Muscle of arm (tissue), 14 donors: ENCODE data around the gene CCDC27. TPM values are rescaled to one million over a fixed set of nuclear protein-coding genes. Genes with fewer than 3 reads are reported as not detected.

ENCODE experiments used
- DNase-seq: peaks from one replicate; pipeline ENCODE4 v3.0.0-alpha.2; 2013
- long read RNA-seq, 11 donors: transcript quantifications; one replicate each; lab custom pipeline, GENCODE V29; 2026
- polyA plus RNA-seq, 12 donors: library from polyadenylated mRNA; unstranded; fragments of 120-200 nt; gene quantifications; one replicate each; pipeline ENCODE4 v1.2.1, GENCODE V29; 2013; ENCODE audit not compliant: insufficient read length in 12 of 12

Gene CCDC27
- polyA plus RNA-seq = under 1 TPM in 10 of 12 donors, not detected in 2; 0.08 to 0.34 (median 0.13) TPM
- long read RNA-seq, donor 1, partial matches to known transcripts = 172 of 172 reads
- long read RNA-seq, donor 1, other reads (novel, unspliced or antisense) = 0 of 172 reads
- long read RNA-seq, donor 2 = 0 reads
- long read RNA-seq, donor 3 = 0 reads
- long read RNA-seq, donor 4 = 0 reads
- long read RNA-seq, donor 5, partial matches to known transcripts = 21 of 44 reads
- long read RNA-seq, donor 5, other reads (novel, unspliced or antisense) = 23 of 44 reads
- long read RNA-seq, donor 6 = 0 reads
- long read RNA-seq, donor 7 = 0 reads
- long read RNA-seq, donor 8 = 0 reads
- long read RNA-seq, donor 9 = 0 reads
- long read RNA-seq, donor 10 = 0 reads
- long read RNA-seq, donor 11 = 0 reads

DNA sequence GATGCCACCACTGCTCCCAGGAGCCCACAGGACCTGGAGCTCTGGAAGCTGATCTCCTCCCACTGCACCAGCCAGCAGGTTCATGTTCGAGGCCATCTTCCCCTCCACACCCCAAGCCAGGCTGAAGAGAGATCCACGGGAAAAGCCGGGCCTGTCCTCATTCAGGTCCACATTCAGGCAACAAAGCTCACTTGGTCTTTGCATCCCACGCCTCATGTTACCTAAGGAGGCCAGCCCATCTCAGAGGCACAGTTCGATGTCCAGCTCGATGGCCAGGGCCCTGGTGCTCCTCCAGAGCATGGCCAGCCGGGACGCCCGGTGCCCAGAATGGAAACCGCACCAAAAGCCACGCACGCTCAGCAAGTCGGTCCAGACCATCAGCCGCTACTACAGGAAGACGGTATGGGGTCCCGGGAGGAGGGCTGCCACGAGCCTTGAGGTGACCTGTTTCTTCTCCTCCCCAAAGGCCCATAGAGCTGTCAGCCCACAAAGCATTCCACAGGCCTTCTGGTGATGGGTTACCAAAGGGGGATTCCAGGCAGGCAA is at the start of gene CCDC27:
Gene CCDC27 (plus strand): TSS at position 51 of the 546 bp plus-strand sequence. CDS start 32 bp downstream, at position 83.
- DNase-seq = no peak

GRCh38 chr1:3702528-3702927 is 49.7 kb upstream of the CCDC27 start:
- no peak for DNase-seq

- no peak for DNase-seq
These were observed 49.1 kb upstream of the CCDC27 start for GRCh38 chr1:3702990-3703728.

DNA sequence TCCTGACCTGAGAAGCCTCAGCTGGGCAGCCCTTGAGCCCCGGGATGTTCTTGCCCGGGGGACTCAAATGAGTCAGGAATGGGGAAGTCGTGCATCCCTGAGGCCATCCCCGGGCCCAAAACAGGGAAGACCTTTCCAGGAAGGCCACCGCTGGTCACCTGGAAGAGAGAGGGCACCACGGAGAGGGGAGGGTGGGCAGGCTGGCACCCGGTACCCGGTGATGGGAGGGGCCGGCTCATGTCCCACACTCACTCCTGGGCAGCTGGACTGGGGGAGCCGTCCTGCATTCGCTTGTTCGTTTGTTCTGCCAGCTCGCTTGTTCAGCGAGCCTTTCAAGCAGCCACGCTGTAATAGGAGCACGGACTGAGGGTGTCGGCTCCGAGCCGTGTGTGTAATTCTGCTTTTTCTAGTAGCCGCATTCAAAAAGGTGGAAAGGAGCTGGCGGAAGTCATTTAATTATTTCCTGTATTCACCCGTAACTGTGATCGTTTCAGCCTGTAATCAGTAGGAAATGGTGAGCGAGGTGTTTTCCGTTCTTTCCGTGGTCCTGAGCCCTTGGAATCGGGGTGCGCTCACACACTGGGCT is 48.4 kb upstream of the CCDC27 start:
- DNase-seq = no peak

DNA sequence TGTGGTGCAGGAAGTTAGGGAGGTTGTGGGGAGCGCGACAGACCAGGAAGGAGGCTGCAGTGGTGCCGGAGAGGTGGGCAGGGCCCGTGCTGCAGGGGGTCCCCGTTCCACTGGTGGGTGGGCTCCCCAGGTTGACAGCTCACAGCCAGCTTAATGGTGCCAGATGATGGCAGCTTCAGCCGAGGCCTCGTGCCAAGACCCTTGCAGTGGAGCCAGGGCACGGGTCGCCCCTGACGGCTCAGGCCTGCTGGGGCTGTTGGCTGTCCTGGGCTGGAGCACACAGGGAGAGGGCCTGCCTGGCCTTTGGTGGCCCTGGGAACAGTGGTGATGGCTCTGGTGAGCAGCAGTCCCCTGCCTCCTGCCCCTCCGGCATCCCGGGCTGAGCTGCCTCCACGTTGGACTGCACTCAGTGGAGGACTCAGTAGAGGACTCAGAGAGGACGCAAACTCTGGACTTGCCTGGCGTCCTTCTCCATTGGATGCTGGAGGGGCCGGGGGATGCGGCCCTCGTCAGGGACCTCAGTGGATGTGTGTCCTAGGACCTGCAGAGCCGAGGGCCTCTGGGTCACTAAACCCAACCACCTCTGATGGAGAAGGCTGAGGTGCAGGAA is 46.8 kb upstream of the CCDC27 start:
- DNase-seq = no peak

- no peak for DNase-seq
These were observed 45.5 kb upstream of the CCDC27 start for GRCh38 chr1:3706651-3707297.

DNA sequence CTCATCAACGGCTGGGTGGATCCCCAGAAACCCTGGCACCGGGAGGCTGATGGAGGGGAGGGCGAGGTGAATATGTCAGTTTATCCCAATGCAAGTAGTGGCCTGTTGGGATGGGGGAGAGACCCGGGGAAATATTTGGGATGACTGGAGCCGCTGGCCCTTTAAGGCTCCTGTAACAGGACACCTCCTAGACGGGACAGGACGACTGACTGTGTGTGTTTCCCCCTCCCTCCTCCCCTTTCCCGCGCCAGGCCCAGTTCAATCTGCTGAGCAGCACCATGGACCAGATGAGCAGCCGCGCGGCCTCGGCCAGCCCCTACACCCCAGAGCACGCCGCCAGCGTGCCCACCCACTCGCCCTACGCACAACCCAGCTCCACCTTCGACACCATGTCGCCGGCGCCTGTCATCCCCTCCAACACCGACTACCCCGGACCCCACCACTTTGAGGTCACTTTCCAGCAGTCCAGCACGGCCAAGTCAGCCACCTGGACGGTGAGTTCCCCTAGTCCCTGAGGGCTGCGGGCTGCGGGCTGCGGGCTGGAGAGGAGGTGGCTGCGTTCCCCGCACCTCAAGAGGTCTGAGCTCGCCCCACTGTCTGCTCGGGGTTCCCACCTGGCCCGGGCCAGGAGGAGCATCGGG is 44.8 kb upstream of the CCDC27 start:
- no peak for DNase-seq

- DNase-seq = no peak
These were observed 44.3 kb upstream of the CCDC27 start for GRCh38 chr1:3707939-3708328.

DNA sequence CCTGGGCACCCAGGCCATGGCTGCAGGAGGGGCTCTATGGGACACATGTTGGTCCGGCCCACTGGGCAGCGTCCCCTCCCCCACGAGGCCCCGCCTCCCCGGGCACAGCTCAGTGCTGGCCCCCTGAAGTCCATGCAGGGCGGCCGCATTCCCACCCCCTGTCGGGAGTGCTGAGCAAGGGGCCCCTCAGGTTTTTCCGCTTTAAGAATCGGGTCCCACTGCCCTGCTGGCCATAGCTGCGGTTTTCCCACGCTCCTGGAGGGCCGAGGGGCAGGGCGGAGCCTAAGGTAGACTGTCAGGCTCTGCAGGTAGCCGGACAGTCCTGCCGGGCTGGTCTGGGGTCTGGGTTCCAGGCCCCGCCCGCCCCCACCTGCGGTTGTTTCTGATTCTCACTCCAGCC is 43.5 kb upstream of the CCDC27 start:
- DNase-seq = no peak

GRCh38 chr1:3710251-3710650 is 42.0 kb upstream of the CCDC27 start:
- no peak for DNase-seq

- no peak for DNase-seq
These were observed 40.9 kb upstream of the CCDC27 start for GRCh38 chr1:3711381-3711779.

DNA sequence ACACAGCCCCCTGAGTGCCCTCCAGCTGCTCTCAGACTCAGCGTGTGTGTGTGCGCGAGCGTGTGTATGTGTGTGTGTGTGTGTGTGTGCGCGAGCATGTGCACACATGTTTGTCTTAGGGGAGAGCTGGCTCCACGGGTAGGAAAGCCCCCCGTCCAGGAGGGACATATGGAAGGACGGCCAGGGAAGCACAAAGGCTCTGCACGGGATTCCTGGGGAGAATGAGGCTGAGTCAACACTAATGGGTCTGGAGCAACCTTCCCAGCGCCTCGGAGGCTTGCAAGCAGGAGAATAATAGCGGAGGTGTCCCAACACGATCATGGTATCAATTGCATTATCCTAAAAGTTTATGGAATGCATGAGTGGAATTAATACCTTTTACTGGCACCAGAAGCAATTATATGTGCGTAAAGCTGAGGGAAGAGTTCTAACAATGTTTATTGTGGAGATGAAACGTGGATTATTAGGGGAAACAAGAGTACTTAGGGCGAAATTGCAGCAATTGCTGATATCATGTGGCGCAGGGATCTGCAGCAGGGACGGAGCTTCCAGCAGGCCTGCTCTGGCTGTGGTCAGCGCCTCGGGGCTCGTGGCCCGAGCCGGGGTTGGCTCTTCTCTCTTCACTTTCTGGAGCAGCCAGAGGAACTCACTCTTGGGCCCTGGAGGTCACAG is 40.3 kb upstream of the CCDC27 start:
- DNase-seq = no peak

DNA sequence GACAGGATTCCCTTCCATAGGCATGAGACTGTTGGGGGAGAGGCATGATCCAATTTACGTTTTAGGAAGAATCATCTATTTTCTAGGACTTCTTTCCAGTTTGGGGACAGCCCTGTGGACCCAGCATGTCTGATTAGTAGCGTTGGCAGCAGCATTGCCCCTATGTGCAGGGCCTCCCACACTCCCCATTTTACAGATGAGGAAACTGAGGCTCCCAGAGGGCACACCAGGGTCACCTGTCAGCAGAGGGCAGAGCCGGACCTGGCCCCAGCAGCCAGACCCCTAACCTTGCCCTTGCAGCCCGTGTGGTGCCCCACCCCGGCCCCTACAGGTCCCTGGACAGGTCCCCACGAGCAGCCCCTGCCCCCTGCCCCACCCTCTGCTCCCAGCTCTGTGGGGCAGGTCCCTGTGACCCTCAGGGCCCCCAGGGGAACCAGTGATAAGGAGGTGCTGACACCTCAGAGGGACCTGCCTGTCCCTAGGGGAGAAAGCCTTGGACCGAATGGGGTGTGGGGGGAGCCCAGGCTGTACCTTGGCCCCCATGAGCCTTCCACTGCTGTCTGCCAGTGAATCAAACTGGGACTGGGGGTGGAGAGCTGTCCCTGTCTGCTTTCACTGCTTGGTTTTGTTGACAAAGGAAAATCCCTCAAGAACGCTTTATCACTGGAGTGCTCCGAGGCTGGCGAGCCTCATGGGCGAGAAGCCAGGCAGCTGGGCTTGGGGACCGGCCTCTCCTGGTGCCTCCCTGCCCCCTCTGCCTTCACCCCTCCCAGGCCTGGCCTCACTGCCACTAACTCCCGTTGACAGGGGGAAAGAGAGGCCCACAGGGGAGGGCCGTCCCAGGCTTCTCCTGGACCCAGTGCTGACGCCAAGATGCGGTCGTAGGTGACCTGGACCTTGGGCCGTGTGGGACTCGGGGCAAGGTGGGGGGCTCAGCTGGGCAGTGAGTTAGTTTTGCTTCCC is 39.4 kb upstream of the CCDC27 start:
- DNase-seq = no peak

- no peak for DNase-seq
These were observed 38.4 kb upstream of the CCDC27 start for GRCh38 chr1:3713840-3714239.

DNA sequence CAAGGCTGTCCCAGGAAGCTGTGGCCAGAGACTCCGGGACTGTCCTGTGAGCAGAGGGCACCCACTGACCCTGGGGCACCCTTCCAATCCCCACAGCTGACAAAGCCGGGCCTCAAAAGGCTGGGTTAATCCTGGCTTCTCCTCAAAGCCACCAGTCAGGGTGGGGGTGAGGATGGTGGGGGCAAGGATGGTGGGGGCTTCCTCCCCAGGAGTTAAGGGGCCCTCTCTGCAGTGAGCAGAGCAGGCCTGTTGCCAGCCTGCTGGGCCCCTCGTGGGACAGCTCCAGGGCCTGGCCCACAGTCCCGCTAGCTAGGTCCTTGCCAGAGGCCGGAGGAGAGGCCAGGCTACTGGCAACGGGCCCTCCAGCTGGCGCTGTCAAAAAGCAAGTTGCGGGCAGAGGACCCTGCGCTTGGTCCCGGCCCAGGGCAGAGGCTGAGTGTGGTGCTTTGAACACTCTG is 37.9 kb upstream of the CCDC27 start:
- peak; percentile 43 for DNase-seq

- DNase-seq = no peak
These were observed 37.4 kb upstream of the CCDC27 start for GRCh38 chr1:3714814-3715213.

DNA sequence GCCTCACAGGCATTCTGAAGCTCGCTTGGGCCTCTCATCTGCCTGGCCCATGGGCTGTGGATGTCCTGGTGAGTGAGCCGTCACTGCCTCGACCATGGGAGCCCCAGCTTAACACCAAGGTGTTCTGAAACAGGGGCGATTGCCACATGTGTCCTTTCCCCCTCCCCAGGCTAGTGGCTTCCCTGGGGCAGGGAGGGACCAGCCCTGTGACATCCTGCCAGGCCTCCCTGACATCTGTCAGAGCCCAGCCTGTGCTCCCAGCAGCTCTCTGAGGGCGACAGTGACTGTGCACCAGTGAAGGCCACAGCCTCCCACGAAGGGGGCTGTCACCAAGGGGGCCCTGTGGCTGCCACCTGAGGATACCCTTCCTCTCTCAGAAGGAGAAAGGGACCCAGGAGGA is 35.9 kb upstream of the CCDC27 start:
- DNase-seq = no peak

- DNase-seq = no peak
These were observed 35.1 kb upstream of the CCDC27 start for GRCh38 chr1:3717041-3717714.
